ENCODE data around the gene FAM171A1. TPM values are rescaled to one million over a fixed set of nuclear protein-coding genes. Genes with fewer than 3 reads are reported as not detected.
"Not testable (repeated sequence)": the region's sequence is repeated elsewhere in the genome, so short reads cannot be mapped to it uniquely, and the experiment has no call there.

FAM171A1 gene
- total and polyA plus RNA-seq, 12 donors = 3.5 to 14.1 (median 5.7) TPM

DNA sequence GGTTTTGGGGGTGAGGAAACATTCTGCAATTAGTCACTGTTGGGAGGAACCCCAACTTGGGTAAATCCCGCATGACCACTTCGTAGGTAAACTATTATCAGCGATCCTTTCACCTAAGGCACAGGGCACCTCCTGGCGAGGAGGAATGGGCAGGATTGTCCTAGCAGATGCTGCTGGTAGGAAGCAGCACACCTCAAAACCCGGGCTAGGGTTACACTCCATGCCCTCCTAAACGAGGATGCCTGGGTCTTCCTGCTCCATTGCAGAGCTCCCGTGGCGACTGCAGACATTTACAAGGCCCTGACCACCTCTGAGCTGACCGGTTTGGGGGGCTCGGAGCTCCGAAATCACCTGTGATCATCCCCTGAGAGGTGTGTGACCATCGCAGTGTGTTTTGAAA lies 92.3 kb downstream of the FAM171A1 start:
- no peak for DNase-seq
- intact Hi-C loops (cut with DNase I) = no loop called here
- no peaks in the 10 kb centered on the region for H3K36me3 ChIP-seq (replicated peaks in 1 of 2)
- no peak for TF ChIP-seq POLR2A (IDR thresholded peaks at IDR 0.05)
- TF ChIP-seq, protein P1, sequence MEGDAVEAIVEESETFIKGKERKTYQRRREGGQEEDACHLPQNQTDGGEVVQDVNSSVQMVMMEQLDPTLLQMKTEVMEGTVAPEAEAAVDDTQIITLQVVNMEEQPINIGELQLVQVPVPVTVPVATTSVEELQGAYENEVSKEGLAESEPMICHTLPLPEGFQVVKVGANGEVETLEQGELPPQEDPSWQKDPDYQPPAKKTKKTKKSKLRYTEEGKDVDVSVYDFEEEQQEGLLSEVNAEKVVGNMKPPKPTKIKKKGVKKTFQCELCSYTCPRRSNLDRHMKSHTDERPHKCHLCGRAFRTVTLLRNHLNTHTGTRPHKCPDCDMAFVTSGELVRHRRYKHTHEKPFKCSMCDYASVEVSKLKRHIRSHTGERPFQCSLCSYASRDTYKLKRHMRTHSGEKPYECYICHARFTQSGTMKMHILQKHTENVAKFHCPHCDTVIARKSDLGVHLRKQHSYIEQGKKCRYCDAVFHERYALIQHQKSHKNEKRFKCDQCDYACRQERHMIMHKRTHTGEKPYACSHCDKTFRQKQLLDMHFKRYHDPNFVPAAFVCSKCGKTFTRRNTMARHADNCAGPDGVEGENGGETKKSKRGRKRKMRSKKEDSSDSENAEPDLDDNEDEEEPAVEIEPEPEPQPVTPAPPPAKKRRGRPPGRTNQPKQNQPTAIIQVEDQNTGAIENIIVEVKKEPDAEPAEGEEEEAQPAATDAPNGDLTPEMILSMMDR (IDR thresholded peaks at IDR 0.05) = no peak
- 90 to 95% (median 92%) methylated on average over 12 of the region's 12 CpGs for WGBS, 4 donors
- H3K4me3 ChIP-seq = no peak overlapping the region
- H3K9me3 ChIP-seq (replicated peaks in 1 of 3) = no peaks in the 10 kb centered on the region
- no peaks in the 10 kb centered on the region for H3K27me3 ChIP-seq
- H3K4me1 ChIP-seq (replicated peaks in 1 of 2) = no peaks in the 10 kb centered on the region
- no peak overlapping the region for H3K27ac ChIP-seq

DNA sequence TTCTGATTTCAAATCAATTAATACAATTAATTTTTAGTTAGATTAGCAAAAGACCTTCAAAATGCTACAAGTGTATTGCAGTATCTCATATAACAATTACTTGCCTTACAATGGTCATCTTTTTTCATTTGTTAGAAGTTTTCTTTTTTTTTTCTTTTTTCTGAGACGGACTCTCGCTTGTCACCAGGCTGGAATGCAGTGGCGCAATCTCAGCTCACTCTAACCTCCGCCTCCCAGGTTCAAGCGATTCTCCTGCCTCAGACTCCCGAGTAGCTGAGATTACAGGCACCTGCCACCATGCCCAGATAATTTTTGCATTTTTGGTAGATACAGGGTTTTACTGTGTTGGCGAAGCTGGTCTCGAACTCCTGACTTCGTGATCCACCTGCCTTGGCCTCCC lies 95.0 kb downstream of the FAM171A1 start:
- H3K36me3 ChIP-seq (replicated peaks in 1 of 2); H3K4me3 ChIP-seq; H3K9me3 ChIP-seq (replicated peaks in 1 of 3); intact Hi-C loops (cut with DNase I); DNase-seq; H3K27me3 ChIP-seq; H3K27ac ChIP-seq; H3K4me1 ChIP-seq (replicated peaks in 1 of 2): not testable (repeated sequence)
- WGBS, 4 donors = 86 to 95% (median 93%) methylated on average over 9 of the region's 9 CpGs

DNA sequence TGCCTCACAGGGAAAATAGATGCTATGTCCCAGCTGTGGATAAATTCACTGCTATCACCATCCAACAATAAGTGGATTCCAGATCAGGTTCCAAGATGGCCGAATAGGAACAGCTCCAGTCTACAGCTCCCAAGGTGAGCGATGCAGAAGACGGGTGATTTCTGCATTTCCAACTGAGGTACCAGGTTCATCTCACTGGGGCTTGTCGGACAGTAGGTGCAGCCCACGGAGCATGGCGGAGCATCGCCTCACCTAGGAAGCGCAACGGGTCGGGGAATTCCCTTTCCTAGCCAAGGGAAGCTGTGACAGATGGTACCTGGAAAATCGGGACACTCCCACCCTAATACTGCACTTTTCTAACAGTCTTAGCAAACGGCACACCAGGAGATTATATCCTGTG lies 101.3 kb downstream of the FAM171A1 start:
- H3K4me1 ChIP-seq (replicated peaks in 1 of 2); H3K27ac ChIP-seq; H3K4me3 ChIP-seq; H3K36me3 ChIP-seq (replicated peaks in 1 of 2); H3K9me3 ChIP-seq (replicated peaks in 1 of 3); intact Hi-C loops (cut with DNase I); H3K27me3 ChIP-seq; DNase-seq: not testable (repeated sequence)
- 77 to 98% (median 92%) methylated on average over 6 to 12 of the region's 12 CpGs for WGBS, 4 donors

DNA sequence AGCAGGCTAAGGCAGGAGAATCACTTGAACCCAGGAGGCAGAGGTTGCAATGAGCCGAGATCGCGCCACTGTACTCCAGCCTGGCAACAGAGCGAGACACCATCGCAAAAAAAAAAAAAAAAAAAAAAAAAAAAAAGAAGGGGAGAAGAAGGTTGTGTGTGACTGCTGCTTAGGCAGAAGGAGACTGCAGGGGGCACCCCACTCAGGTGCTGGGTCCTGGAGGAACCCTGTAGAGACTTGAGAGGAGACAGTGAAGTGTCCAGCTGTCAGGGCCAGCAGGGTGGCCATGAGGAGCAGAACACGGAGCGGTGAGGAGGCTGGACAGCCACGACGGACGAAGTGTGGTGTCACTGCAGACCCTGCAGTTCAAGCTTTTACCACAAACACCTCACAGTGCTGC lies 103.6 kb downstream of the FAM171A1 start:
- 79 to 86% (median 85%) methylated on average over 10 of the region's 10 CpGs for WGBS, 4 donors
- DNase-seq = no peak
- intact Hi-C loops (cut with DNase I) = no loop called here
- Histone ChIP-seq H3K27ac (no peak overlapping the region), H3K27me3 (no peaks in the 10 kb centered on the region), H3K4me1 (replicated peaks in 1 of 2) (no peaks in the 10 kb centered on the region), H3K36me3 (replicated peaks in 1 of 2) (no peaks in the 10 kb centered on the region), H3K9me3 (replicated peaks in 1 of 3) (no peaks in the 10 kb centered on the region), H3K4me3 (no peak overlapping the region)
- TF ChIP-seq POLR2A (IDR thresholded peaks at IDR 0.05) = no peak
- TF ChIP-seq, protein P1 (IDR thresholded peaks at IDR 0.05) = no peak

DNA sequence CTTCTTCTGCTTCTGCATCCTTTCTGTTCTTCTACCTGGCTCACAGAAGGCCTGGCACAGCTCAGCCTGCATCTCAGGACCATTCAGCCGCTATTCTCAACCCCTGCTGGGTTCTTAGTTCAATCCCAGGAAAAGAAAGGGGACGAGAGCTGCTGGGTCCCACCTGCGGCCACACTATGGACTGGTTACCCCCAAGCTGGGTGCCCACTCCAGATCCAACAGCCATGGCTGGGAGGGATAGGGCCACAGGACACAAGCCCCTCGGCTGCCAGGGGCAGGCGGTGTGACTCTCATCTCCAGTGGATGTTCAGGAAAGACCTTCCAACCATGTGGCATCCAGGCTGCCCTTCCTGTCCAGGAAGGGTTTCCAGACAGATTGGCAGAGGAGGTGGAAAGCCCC lies 105.0 kb downstream of the FAM171A1 start:
- no peak for DNase-seq
- TF ChIP-seq POLR2A (IDR thresholded peaks at IDR 0.05) = no peak
- TF ChIP-seq, protein P1 (IDR thresholded peaks at IDR 0.05) = no peak
- no peaks in the 10 kb centered on the region for H3K4me1 ChIP-seq (replicated peaks in 1 of 2)

More for the DNA sequence above, 105.0 kb downstream of the FAM171A1 start:
- WGBS, 4 donors = 87 to 96% (median 94%) methylated on average over 5 of the region's 5 CpGs
- H3K9me3 ChIP-seq (replicated peaks in 1 of 3) = no peaks in the 10 kb centered on the region
- intact Hi-C loops (cut with DNase I) = no loop called here
- H3K36me3 ChIP-seq (replicated peaks in 1 of 2) = no peaks in the 10 kb centered on the region
- H3K4me3 ChIP-seq = no peak overlapping the region
- no peaks in the 10 kb centered on the region for H3K27me3 ChIP-seq
- no peak overlapping the region for H3K27ac ChIP-seq
